Measurements from ENCODE around the gene PITPNC1.
"Not testable (repeated sequence)": the region's sequence is repeated elsewhere in the genome, so short reads cannot be mapped to it uniquely, and the experiment has no call there.

PITPNC1 gene

DNA sequence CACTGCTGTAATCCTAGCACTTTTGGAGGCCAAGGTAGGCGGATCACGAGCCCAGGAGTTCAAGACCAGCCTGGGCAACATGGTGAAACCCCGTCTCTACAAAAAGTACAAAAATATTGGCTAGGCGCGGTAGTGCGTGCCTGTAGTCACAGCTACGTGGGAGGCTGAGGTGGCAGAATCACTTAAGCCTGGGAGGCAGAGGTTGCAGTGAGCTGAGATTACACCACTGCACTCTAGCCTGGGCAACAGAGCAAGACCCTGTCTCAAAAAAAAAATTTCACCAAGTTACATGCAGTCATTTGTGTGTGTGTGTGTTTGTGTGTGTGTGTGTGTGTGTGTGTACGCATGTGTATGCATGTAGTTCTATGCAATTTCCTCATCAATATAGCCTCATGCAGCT lies 325.8 kb downstream of the PITPNC1 start:
- not testable (repeated sequence) for DNase-seq

GRCh38 chr17:67707442-67707841 lies 330.4 kb downstream of the PITPNC1 start:
- no peak for DNase-seq

DNA sequence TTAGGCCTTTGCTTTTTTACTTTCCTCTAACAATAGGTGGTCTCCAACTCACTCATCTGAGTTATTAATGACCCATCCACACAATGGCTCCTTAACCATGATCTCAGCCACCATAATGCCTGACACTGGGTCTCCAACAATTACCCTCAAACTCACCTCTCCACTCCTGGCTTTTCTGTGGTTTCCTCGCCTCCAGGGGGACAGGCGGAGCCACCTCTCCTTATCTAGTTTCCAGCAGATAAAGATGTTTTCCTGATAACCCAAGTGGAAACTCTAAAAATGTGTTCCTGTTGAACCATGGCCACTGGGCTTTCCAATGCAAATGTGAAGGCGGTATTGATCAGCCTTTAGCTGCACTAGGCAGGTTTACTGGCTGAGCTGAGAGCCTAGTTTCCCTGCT lies 331.3 kb downstream of the PITPNC1 start:
- DNase-seq, result no peak

- no peak for DNase-seq
These were observed 334.8 kb downstream of the PITPNC1 start for GRCh38 chr17:67711916-67712315.

DNA sequence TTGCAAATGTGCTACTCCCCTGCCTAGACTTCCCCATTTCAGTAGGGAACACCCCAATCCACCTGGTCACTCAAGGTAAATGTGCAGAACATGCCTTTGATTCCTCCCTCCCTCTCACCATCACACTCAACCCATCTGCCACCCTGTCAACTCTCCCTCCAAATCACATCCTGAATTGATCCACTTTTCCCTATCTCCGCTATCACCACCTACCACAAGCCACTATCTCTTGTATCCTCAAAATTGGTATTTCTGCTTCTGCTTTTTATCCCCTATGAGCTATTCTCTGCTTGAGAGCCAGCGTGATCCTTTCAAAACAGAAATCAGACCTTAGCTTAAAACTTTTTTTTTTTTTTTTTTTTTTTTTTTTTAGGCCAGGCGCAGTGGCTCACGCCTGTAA lies 335.3 kb downstream of the PITPNC1 start:
- no peak for DNase-seq

DNA sequence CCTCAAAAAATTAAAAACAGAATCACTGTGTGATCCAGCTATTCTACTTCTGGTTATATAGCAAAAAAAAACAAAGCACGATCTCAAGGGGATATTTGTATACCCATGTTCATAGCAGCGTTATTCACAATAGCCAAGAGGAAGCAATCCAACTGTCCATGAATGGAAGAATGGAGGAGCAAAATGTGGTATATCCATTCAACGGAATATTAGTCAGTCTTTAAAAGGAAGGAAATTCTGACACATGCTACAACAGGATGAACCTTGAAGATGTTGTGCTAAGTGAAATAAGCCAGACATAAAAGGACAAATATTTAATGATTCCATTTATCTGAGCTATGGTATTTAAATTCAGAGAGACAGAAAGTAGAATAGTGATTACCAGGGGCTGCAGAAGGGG lies 336.1 kb downstream of the PITPNC1 start:
- DNase-seq, result no peak

GRCh38 chr17:67716405-67716798 lies 339.3 kb downstream of the PITPNC1 start:
- DNase-seq, result no peak

DNA sequence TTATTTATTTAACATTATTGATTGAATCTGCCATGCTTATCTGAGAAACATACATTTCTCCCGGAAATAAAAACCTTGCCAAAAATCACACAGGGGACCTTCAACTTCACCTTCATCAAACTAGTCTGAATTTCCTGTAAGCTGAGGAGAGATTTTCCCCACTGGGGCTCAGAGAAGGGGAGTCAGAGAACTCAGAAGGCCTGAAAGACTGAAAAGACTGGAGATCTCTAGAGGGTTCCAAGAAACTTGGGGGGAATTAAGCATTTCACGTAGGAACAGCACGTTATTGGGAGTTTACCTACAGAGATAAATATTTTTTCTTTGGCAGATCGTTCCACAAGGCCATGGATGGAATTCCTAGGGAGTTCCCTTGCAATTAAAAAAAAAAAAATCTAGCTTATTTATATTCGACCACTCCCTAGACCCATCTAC lies 340.1 kb downstream of the PITPNC1 start:
- no peak for DNase-seq

DNA sequence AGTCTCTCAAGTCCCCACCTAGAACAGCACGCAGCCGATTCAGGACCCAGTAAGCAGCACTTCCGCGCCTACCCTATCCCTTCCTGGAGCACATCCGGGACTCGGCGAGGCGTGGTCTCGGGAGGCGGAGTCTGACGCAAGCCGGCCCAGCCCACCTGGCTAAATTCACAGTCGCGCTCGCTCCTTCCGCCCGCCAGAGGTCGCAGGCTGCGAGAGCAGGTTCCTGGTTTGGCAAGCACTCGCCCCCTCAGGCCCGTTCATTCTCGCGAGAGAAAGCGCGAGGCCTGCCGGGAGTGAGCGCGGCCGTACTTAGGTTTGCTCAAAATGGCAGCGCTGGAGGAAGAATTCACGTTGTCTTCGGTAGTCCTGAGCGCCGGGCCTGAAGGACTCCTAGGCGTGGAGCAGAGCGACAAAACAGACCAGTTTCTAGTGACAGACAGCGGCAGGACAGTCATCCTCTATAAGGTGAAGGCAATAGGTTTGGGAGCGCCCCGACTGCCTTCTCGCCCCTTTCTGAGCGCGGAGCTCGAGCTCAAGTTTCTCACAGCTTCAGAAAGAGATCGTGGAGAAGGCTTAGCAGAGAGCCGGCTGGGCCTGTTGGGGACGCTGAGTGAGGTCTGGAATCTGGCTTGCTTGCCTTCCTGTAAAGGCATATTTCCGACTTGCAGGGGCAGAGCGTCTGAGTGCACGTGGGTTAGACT lies 340.7 kb downstream of the PITPNC1 start, which contains the start of gene NOL11:
Gene NOL11, plus strand, starts transcription at position 313 of the 701 bp plus-strand sequence. Its CDS starts 12 bp downstream, at position 325.
- peak; percentile 86 for DNase-seq

DNA sequence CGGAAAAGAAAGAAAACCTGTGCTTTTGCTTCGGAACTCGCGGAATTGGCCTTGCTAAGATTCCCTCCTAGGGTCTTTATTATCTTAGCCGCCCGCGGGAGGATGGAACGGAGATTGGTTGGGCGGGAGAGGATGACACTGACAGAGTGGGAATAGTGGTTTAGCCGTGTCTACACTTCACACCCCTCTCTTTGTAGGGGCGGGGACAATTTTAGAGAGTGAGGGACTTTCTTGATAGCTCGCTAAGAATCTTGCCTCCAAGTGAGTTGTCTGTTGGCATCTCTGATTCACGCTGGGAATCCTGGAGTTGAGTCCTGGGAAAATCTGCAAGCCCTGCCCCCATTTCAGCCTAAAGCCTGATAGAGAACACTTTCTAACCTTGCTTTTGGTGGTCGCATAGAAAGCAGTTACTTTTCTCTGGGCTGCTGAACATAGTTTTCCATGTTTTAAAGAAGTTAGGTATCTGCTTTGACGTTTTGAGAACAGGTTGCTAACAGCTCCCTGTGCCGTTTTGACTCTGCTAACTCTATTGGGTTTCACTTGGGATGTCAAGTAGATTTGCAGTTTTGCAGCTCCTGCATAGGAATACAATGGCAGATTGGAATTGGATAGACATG lies 341.4 kb downstream of the PITPNC1 start:
- no peak for DNase-seq

DNA sequence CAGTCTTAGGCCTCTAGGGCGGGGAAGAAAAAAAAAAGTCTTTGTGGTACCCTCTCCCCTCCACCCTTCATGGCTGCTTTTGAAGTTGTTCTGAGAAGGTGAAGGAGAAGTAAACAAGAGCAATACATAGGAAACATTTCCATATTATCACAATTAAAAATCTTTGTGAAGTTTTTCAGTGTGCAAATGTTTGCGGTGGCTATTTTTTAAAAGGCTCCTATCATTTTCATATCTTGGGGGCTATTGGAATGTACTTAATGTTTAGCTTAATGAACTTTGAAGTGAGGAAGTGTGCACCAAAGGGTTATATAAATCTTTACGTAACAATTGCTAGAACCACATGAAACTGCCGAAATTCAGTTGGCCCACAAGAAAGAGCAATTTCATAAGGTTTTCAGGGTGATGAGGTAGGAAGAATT lies 348.3 kb downstream of the PITPNC1 start:
- no peak for DNase-seq

GRCh38 chr17:67725807-67726206 lies 348.7 kb downstream of the PITPNC1 start:
- DNase-seq, result no peak

DNA sequence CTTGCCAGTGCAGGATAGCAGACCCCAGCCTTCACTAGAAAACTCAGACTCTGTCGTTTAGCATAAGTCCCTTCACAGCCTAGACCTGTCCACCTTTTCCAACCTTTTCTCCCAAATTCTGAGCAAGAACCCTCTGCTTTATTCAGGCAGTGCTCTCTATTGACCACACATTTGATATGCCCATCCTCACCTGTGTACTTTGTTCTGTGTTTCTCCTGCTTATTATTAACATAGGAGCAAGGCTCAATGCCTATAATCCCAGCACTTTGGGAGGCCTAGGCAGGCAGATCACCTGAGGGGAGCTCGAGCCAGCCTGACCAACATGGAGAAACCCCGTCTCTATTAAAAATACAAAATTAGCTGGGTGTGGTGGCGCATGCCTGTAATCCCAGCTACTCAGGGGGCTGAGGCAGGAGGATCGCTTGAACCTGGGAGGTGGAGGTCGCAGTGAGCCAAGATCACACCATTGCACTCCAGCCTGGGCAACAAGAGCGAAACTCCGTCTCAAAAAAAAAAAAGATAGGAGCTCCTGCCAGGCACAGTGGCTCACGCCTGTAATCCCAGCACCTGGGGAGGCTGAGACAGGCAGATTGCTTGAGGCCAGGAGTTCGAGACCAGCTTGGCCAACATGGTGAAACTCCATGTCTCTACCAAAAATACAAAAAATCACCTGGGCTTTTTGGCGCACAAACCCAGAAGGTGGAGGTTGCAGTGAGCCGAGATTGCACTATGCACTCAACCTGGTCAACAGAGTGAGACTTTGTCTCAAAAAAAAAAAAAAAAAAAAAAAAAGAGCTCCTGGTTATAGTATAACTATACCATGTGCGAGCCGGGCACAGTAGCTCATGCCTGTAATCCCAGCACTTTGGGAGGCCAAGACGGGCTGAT lies 350.3 kb downstream of the PITPNC1 start:
- not testable (repeated sequence) for DNase-seq

DNA sequence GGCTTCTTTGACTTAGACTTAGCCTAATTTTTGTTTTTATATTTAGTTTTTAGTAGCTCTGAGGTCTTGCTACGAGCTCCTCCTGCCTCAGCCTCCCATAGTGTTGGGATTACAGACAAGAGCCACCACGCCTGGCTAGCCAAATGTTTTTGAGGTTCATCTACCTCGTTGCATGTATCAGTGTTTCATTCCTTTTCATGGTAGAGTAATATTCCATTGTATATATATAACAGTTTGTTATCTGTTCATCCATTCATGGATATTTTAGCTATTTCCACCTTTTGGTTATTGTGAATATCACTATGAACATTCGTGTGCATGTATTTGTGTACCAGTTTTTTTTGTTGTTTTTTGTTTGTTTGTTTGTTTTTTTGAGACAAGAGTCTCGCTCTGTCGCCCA lies 352.8 kb downstream of the PITPNC1 start:
- DNase-seq, result no peak

DNA sequence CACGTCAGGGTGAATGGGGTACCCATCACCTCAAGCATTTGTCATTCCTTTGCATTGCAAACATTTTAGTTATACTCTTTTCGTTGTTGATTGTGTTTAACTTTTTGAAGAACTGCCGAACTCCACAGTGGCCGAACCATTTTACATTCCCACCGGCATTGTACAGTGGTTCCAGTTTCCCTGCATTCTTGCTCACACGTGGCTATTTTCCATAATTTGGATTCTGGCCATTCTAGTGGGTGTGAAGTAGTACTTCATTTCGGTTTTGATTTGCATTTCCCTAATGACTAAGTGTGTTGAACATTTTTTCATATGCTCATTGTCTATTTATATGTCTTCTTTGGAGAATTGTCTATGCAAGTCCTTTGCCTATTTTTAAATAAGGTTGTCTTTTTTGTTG lies 353.6 kb downstream of the PITPNC1 start:
- DNase-seq, result no peak

- no peak for DNase-seq
These were observed 356.4 kb downstream of the PITPNC1 start for GRCh38 chr17:67733449-67733848.

- DNase-seq, result no peak
These were observed 360.1 kb downstream of the PITPNC1 start for GRCh38 chr17:67737145-67737544.

DNA sequence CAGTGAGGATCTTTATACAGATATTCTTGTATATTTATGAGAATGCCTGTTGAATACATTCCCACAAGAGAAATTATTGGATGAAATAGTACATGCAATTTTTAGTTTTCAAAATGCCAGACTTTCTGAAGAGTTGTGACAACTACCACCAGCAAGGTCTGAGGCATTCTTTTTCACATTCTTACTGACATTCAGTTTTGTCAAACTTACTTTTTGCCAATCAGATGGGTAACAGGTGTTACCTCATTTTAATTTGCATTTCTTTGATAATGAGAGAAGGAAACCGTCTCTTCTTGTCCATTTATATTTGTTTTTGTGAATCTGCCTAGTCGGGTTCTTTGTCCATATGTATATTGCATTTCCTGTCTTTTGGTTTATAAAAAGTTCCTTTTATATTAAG lies 364.9 kb downstream of the PITPNC1 start:
- DNase-seq, result no peak
